B cell (primary cell): Measurements from ENCODE around the gene OR52E2. TPM values are rescaled to one million over a fixed set of nuclear protein-coding genes. Genes with fewer than 3 reads are reported as not detected.

ENCODE experiments used
- ATAC-seq: fragments of 200-7000 bp; cut with Tn5 transposase; one replicate; pipeline ENCODE4 v1.10.0; 2021; ENCODE audit warnings: low read depth, mild to moderate bottlenecking, moderate number of reproducible peaks, moderate library complexity
- CTCF ChIA-PET: fragments of 350-600 bp; sonication (Branson Sonifier 250); formaldehyde crosslinking; loops from one replicate; lab custom pipeline; 2021; ENCODE audit warnings: antibody characterized with exemption, inconsistent platforms; lab: Charles Lee
- POLR2A ChIA-PET: fragments of 350-600 bp; sonication (Branson Sonifier 250); formaldehyde crosslinking; loops from one replicate; lab custom pipeline; 2021; ENCODE audit warnings: antibody characterized with exemption; lab: Charles Lee
- DNase-seq: peaks from one replicate; pipeline ENCODE4 v3.0.0; 2013
- H2AFZ ChIP-seq: 2 replicates; pipeline ENCODE4 v1.6.1; 2012; ENCODE audit warnings: mild to moderate bottlenecking, low read depth, low read length; ENCODE audit not compliant: insufficient read depth, poor library complexity, severe bottlenecking
- H3K27ac ChIP-seq, 2 donors: 1 replicate in 1 of 2; 2 replicates in 1 of 2; pipeline ENCODE4 v1.5.1; 2012 to 2013; ENCODE audit warnings: low read length in 2 of 2, mild to moderate bottlenecking in 2 of 2, moderate library complexity in 1 of 2
- H3K27me3 ChIP-seq, 4 experiments: fragments of 200-600 bp in 1 of 4; sonication (generic) in 1 of 4; replicated peaks in 1 of 4; 1 replicate in 2 of 4; 2 replicates in 2 of 4; pipeline versions ENCODE4 v1.6.1 to v1.7.0; 2013 to 2016; ENCODE audit warnings: low read length in 3 of 4, mild to moderate bottlenecking in 2 of 4, mixed read lengths in 1 of 4, moderate library complexity in 1 of 4; ENCODE audit not compliant: insufficient read depth in 4 of 4, control insufficient read depth in 3 of 4; ENCODE audit errors: control extremely low read depth in 1 of 4
- H3K36me3 ChIP-seq, 2 experiments: replicated peaks in 1 of 2; 1 replicate in 1 of 2; 2 replicates in 1 of 2; pipeline versions ENCODE4 v1.6.1 to v1.7.1; 2013; ENCODE audit warnings: low read length in 1 of 2; ENCODE audit not compliant: insufficient read depth in 2 of 2, control insufficient read depth in 1 of 2; ENCODE audit errors: control extremely low read depth in 1 of 2, extremely low read depth in 1 of 2
- H3K4me1 ChIP-seq, 2 donors: fragments of 200-600 bp in 1 of 2; sonication (generic) in 1 of 2; 1 replicate in 1 of 2; 2 replicates in 1 of 2; pipeline versions ENCODE4 v1.5.1 to v1.6.1; 2013 to 2017; ENCODE audit warnings: low read length in 2 of 2; ENCODE audit not compliant: control insufficient read depth in 2 of 2, insufficient read depth in 2 of 2
- H3K4me2 ChIP-seq: replicated peaks from 2 replicates; pipeline ENCODE3; 2012; ENCODE audit warnings: mild to moderate bottlenecking, low read depth, low read length; ENCODE audit not compliant: poor library complexity, severe bottlenecking
- H3K4me3 ChIP-seq, 5 experiments: fragments of 200-600 bp in 1 of 5; sonication (generic) in 1 of 5; 1 replicate in 3 of 5; 2 replicates in 2 of 5; pipeline versions ENCODE4 v1.5.1 to v1.7.0; 2011 to 2016; ENCODE audit warnings: low read length in 4 of 5, mild to moderate bottlenecking in 4 of 5, low read depth in 2 of 5, control low read depth in 1 of 5, moderate library complexity in 1 of 5; ENCODE audit not compliant: insufficient read depth in 1 of 5; ENCODE audit errors: control extremely low read depth in 1 of 5, extremely low read depth in 1 of 5
- H3K79me2 ChIP-seq: fragments of 200-600 bp; sonication (generic); one replicate; pipeline ENCODE4 v1.6.0; 2016; ENCODE audit warnings: low read length; ENCODE audit not compliant: control insufficient read depth, insufficient read depth
- H3K9ac ChIP-seq: fragments of 200-600 bp; sonication (generic); 2 replicates; pipeline ENCODE4 v1.6.1; 2017; ENCODE audit warnings: mild to moderate bottlenecking, low read length, moderate library complexity
- H3K9me3 ChIP-seq, 3 donors: one replicate each; pipeline versions ENCODE4 v1.6.1 to v1.7.1; 2013; ENCODE audit warnings: low read length in 2 of 3; ENCODE audit not compliant: control insufficient read depth in 2 of 3, insufficient read depth in 1 of 3; ENCODE audit errors: control extremely low read depth in 1 of 3
- H4K20me1 ChIP-seq: 2 replicates; pipeline ENCODE4 v1.6.0; 2012; ENCODE audit warnings: mild to moderate bottlenecking, low read length; ENCODE audit not compliant: insufficient read depth, control insufficient read depth, poor library complexity, severe bottlenecking
- H3K27ac Mint-ChIP-seq: one replicate; pipeline ENCODE4 v1.8.0; 2021; ENCODE audit warnings: mixed read lengths
- H3K27me3 Mint-ChIP-seq: one replicate; pipeline ENCODE4 v1.8.0; 2021; ENCODE audit warnings: mixed read lengths
- H3K4me1 Mint-ChIP-seq: one replicate; pipeline ENCODE4 v1.8.0; 2021; ENCODE audit warnings: mixed read lengths
- H3K4me3 Mint-ChIP-seq: one replicate; pipeline ENCODE4 v1.8.0; 2021; ENCODE audit warnings: mixed read lengths
- H3K9me3 Mint-ChIP-seq: one replicate; pipeline ENCODE4 v1.8.0; 2022; ENCODE audit warnings: mixed read lengths; ENCODE audit not compliant: insufficient read depth
- CTCF ChIP-seq: fragments of 200-600 bp; IDR thresholded peaks from one replicate; pipeline ENCODE4 v1.8.0; 2022; ENCODE audit warnings: antibody characterized with exemption, mild to moderate bottlenecking
- EZH2 ChIP-seq: IDR thresholded peaks from 2 replicates; pipeline ENCODE4 v1.6.1; 2012; ENCODE audit warnings: borderline replicate concordance, low read depth, mild to moderate bottlenecking, moderate library complexity, low read length; ENCODE audit not compliant: insufficient read depth, poor library complexity, severe bottlenecking
- WGBS: methylation state at CpG from one replicate; pipeline ENCODE4 v1.1.5; 2013; ENCODE audit warnings: missing lambda C conversion rate; ENCODE audit not compliant: insufficient coverage; 5-methylcytosine and 5-hydroxymethylcytosine counted together
- intact Hi-C: fragments of 100-400 bp; cut with micrococcal nuclease; formaldehyde crosslinking; loops from one replicate; pipeline ENCODE4 v1.10.0; 2022
- polyA plus RNA-seq: library from polyadenylated mRNA; depleted of rRNA; stranded (reverse); fragments of >200 nt; gene quantifications from 2 replicates; pipeline ENCODE4 v1.2.3, GENCODE V29; 2012
- total RNA-seq, 2 donors: library from RNA; stranded (reverse); fragments of 120-200 nt in 1 of 2; gene quantifications; 1 replicate in 1 of 2; 2 replicates in 1 of 2; pipeline versions ENCODE4 v1.2.3 to v1.2.4, GENCODE V29; 2013 to 2022

OR52E2 gene
- total and polyA plus RNA-seq, 2 donors (not counting 1 experiment from before 2014, with no cell fraction given): not detected

GRCh38 chr11:5040876-5041275 lies 18.6 kb downstream of the OR52E2 start:
- Histone ChIP-seq H3K27me3 (no peaks in the 10 kb centered on the region), H3K79me2 (no peaks in the 10 kb centered on the region), H3K36me3 (no peaks in the 10 kb centered on the region), H3K9ac (no peak overlapping the region), H3K4me1 (no peaks in the 10 kb centered on the region), H3K27ac (no peak overlapping the region), H3K4me3 (no peak overlapping the region), H4K20me1 (no peaks in the 10 kb centered on the region), H3K9me3 (no peaks in the 10 kb centered on the region), H3K4me2 (no peak overlapping the region), H2AFZ (no peak overlapping the region)
- TF ChIP-seq CTCF (no peak), EZH2 (no peak)
- intact Hi-C loops: no loop called here
- Mint-ChIP-seq H3K27ac (no peak overlapping the region), H3K9me3 (no peaks in the 10 kb centered on the region), H3K4me3 (no peak overlapping the region), H3K27me3 (no peaks in the 10 kb centered on the region), H3K4me1 (no peaks in the 10 kb centered on the region)
- WGBS: no CpG with 5 or more reads among the region's 4 CpGs
- ChIA-PET CTCF (no interaction called here), POLR2A (no interaction called here)
- no peak for ATAC-seq
- DNase-seq: no peak

- Histone ChIP-seq H3K36me3 (no peaks in the 10 kb centered on the region), H2AFZ (no peak overlapping the region), H3K4me3 (no peak overlapping the region), H3K27ac (no peak overlapping the region), H3K9me3 (no peaks in the 10 kb centered on the region), H3K4me1 (no peaks in the 10 kb centered on the region), H3K79me2 (no peaks in the 10 kb centered on the region), H3K4me2 (no peak overlapping the region), H3K9ac (no peak overlapping the region), H3K27me3 (no peaks in the 10 kb centered on the region), H4K20me1 (no peaks in the 10 kb centered on the region)
- Mint-ChIP-seq H3K4me3 (no peak overlapping the region), H3K27ac (no peak overlapping the region), H3K4me1 (no peaks in the 10 kb centered on the region), H3K9me3 (no peaks in the 10 kb centered on the region), H3K27me3 (no peaks in the 10 kb centered on the region)
- POLR2A ChIA-PET: no interaction called here
- no peak for TF ChIP-seq CTCF
- no peak for TF ChIP-seq EZH2
- DNase-seq: no peak
- intact Hi-C loops: no loop called here
- CTCF ChIA-PET: no interaction called here
- WGBS: 83% methylated on average over 1 of the region's 1 CpG
- ATAC-seq: no peak
Measured at GRCh38 chr11:5038341-5038740, 21.1 kb downstream of the OR52E2 start.
